ENCODE results near the gene FAM25A. TPM values are rescaled to one million over a fixed set of nuclear protein-coding genes. Genes with fewer than 3 reads are reported as not detected.

The FAM25A gene
- total and polyA plus RNA-seq, 9 donors: not detected

- DNase-seq: no peak
- Histone ChIP-seq H3K36me3 (no peaks in the 10 kb centered on the region), H3K4me3 (no peak overlapping the region), H3K9me3 (no peaks in the 10 kb centered on the region), H3K27ac (no peak overlapping the region), H3K27me3 (no peaks in the 10 kb centered on the region), H3K4me1 (ENCODE audit: insufficient read depth) (no peaks in the 10 kb centered on the region)
- WGBS, 3 donors: 73 to 77% (median 74%) methylated on average over 2 of the region's 2 CpGs
- intact Hi-C loops (cut with DNase I): no loop called here
- TF ChIP-seq POLR2A (IDR thresholded peaks at IDR 0.05): no peak
- TF ChIP-seq CTCF (IDR thresholded peaks at IDR 0.05): no peak
- TF ChIP-seq EP300 (IDR thresholded peaks at IDR 0.05): no peak
Observed at GRCh38 chr10:87072449-87072848, 52.4 kb downstream of the FAM25A start.

Small RNA genes lying within 50 kb of the gene (small RNA-seq; reads per million reads assigned to genes)
- not detected for gene AL136982.5
- gene BMS1P3: not detected
- not detected for gene FAM25A
- gene RNU6-529P: not detected

Other genes starting within 250 kb of the FAM25A start
- gene MMRN2, start 62.7 kb upstream of the FAM25A start, total RNA-seq: 10 to 100 TPM; 11.3 to 44.6 (median 18.5) TPM
- gene MMRN2, start 62.7 kb upstream of the FAM25A start, polyA plus RNA-seq: 10 to 100 TPM; 21.2 to 29.9 TPM
- 10 to 100 TPM; 15.4 to 76.1 (median 43.6) TPM for gene SNCG, start 61.7 kb upstream of the FAM25A start, total RNA-seq
- 10 to 100 TPM; 13.7 to 41.9 TPM for gene SNCG, start 61.7 kb upstream of the FAM25A start, polyA plus RNA-seq
- gene ADIRF, start 51.8 kb upstream of the FAM25A start, total RNA-seq: 100 to 1,000 TPM; 154 to 451 (median 231) TPM
- gene ADIRF, start 51.8 kb upstream of the FAM25A start, polyA plus RNA-seq: 100 to 1,000 TPM in 1 of 2 donors, 10 to 100 TPM in 1; 57.4 to 528 TPM
- 100 to 1,000 TPM; 116 to 142 (median 130) TPM for gene GLUD1, start 74.5 kb downstream of the FAM25A start, total RNA-seq
- gene GLUD1, start 74.5 kb downstream of the FAM25A start, polyA plus RNA-seq: 100 to 1,000 TPM in 1 of 2 donors, 10 to 100 TPM in 1; 92.2 to 164 TPM
- gene SHLD2, start 74.9 kb downstream of the FAM25A start, total RNA-seq: 10 to 100 TPM; 16.7 to 32.3 (median 26.8) TPM
- gene SHLD2, start 74.9 kb downstream of the FAM25A start, polyA plus RNA-seq: 10 to 100 TPM; 11.5 to 13.5 TPM
- 1 to 10 TPM in 5 of 7 donors, under 1 TPM in 2; 0.72 to 2.5 (median 1.1) TPM for gene NUTM2A, start 205.2 kb downstream of the FAM25A start, total RNA-seq
- gene NUTM2A, start 205.2 kb downstream of the FAM25A start, polyA plus RNA-seq: 1 to 10 TPM in 1 of 2 donors, not detected in 1; 2.5 TPM

All from ovary (tissue), 9 donors.